ENCODE measurements around the gene GRAMD1B. TPM values are rescaled to one million over a fixed set of nuclear protein-coding genes. Genes with fewer than 3 reads are reported as not detected.

Gene GRAMD1B
- total RNA-seq, 2 experiments from 2014 or later, result 30.3 to 36.2 TPM

DNA sequence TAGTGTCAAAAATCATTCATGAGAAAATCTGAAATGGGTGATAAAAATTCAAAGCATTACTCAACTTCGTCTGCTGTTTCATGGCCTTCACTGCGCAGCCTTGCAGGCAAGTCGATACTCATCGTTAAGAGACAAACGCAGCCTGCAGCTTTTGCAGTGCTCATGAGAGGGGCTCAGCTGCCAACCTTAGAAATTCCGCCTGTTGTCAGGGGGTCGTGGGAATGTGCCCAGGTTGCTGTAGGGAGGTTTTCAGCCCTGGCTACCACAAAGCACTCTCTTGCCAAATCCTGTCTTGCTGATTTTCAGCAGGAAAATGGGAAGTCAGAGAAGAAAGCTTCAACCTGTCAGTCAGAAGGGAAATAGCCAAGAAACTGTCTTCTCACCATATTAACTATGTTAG is 25.4 kb upstream of the GRAMD1B start:
- Mint-ChIP-seq H3K27ac (peak overlapping the region; percentile 44), H3K9me3 (no peaks in the 10 kb centered on the region), H3K4me1 (peaks cover 31% of the 10 kb centered on the region), H3K27me3 (no peaks in the 10 kb centered on the region), H3K4me3 (no peak overlapping the region), H3K36me3 (peaks cover 1% of the 10 kb centered on the region)
- ATAC-seq (ENCODE audit: low read depth) (no peak), DNase-seq (no peak)
- POLR2A ChIA-PET, result no interaction called here

DNA sequence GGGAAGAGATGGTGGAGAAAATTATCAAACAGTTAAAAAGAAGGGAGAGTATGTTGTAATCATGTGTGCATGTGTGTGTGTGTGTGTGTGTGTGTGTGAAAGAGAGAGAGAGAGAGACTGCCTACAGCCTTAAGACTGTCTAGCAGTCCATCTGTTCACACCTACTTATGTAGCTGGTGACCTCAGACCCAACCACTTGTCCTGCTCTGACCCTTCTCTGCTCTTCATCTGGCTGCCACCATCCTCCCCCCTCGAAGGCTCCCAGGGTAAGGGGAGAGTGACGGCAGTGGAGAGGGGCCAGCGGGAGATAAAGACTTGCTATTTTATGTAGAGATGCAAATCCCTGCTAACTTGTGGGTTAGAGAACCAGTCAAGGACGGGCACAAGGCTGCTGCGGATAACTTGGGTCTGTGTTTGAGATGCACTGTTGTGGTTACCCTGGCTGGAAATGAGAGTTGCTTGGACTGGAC is 24.9 kb upstream of the GRAMD1B start:
- POLR2A ChIA-PET, result no interaction called here
- H3K27ac Mint-ChIP-seq, result peak overlapping the region; percentile 44
- DNase-seq, result no peak
- H3K27me3 Mint-ChIP-seq, result no peaks in the 10 kb centered on the region
- no peak overlapping the region for H3K4me3 Mint-ChIP-seq
- no peak for ATAC-seq (ENCODE audit: low read depth)
- H3K9me3 Mint-ChIP-seq, result no peaks in the 10 kb centered on the region
- peaks cover 1% of the 10 kb centered on the region for H3K36me3 Mint-ChIP-seq
- H3K4me1 Mint-ChIP-seq, result peaks cover 34% of the 10 kb centered on the region

DNA sequence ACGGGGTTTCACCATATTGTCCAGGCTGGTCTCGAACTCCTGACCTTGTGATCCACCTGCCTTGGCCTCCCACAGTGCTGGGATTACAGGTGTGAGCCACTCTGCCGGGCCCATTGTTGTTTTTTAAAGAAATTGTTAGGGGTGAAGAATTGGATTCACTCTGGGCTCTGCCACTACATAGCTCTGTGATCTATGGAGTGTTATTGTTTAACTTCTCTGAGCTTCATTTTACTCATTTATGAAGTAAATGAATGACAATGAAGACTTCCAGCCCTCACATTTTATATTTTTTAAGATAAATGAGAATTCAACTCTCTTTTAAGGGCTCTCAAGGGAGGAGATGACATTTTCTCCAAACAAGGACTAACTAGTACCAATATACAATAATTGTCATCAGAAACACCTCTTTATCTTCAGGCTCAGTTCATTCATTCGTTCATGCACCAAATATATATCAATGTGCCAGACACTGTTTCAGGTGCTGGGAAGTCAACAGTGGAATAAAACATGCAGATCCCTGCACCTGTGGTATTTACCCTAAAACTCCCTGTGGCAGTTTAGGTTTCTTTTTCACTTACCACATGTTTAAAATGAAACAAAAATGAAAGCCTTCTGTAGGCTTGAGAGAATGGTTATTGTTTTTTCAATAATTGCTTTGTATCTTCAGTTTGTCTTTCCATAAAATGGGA is 23.5 kb upstream of the GRAMD1B start:
- DNase-seq, result no peak
- POLR2A ChIA-PET, result interaction anchor here (0.6 to 1.3 kb wide), 5 partner anchors 39 to 295 kb away, joined by 3 to 10 read pairs (median 3); no protein-coding TSS in a partner anchor
- ATAC-seq (ENCODE audit: low read depth), result peak; percentile 48
- Mint-ChIP-seq H3K27ac (peak overlapping the region; percentile 75), H3K27me3 (no peaks in the 10 kb centered on the region), H3K9me3 (no peaks in the 10 kb centered on the region), H3K4me1 (peaks cover 36% of the 10 kb centered on the region), H3K4me3 (peak overlapping the region; percentile 75), H3K36me3 (peaks cover 1% of the 10 kb centered on the region)

DNA sequence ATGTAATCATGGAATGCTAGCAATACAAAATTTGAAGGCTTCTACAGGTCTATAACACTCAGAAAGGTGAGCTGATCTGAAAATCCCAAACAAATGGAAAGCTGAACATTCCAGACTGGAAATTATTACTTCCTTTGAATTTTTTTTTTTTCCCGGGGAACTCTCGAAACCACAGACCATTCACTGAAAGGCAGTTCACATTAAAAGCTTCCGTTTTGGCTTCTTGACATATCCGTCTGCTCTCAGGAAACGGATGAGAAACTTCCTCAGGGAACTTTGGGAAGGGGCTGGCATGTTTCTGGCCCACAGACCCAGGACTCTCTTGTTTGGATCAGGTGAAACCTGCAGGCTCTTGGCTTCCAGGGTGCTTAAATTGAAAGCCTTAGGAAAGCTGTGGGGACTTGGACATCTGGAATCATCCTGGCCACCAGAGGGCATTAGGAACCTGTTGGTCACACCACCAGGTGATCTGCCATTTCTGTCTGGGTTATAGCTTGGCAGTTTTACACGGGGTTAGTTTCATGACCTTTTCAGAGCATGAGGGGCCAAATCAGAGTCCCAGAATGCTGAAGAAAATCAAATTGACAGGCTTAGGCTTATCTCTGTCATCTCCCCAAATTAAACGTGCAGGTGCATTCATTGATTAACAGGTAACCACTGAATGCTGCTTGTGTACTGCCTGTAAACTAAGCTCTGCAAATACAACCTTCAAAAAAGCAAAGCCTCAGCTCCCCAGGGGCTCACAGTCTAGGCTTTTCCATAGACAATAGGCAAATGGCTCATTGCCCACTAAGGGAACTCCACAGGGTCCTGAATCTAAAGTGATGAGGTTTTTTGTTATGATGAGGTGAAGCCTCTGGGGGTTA is 22.7 kb upstream of the GRAMD1B start:
- H3K36me3 Mint-ChIP-seq, result no peaks in the 10 kb centered on the region
- H3K4me3 Mint-ChIP-seq, result peak overlapping the region; percentile 75
- peaks cover 36% of the 10 kb centered on the region for H3K4me1 Mint-ChIP-seq
- DNase-seq (peak; percentile 41), ATAC-seq (ENCODE audit: low read depth) (peak; percentile 83)
- POLR2A ChIA-PET, result interaction anchor here (0.6 to 1.3 kb wide), 6 partner anchors 15 to 102 kb away, joined by 3 to 10 read pairs (median 3); no protein-coding TSS in a partner anchor
- H3K27me3 Mint-ChIP-seq, result no peaks in the 10 kb centered on the region
- H3K9me3 Mint-ChIP-seq, result no peaks in the 10 kb centered on the region
- peak overlapping the region; percentile 31 for H3K27ac Mint-ChIP-seq

DNA sequence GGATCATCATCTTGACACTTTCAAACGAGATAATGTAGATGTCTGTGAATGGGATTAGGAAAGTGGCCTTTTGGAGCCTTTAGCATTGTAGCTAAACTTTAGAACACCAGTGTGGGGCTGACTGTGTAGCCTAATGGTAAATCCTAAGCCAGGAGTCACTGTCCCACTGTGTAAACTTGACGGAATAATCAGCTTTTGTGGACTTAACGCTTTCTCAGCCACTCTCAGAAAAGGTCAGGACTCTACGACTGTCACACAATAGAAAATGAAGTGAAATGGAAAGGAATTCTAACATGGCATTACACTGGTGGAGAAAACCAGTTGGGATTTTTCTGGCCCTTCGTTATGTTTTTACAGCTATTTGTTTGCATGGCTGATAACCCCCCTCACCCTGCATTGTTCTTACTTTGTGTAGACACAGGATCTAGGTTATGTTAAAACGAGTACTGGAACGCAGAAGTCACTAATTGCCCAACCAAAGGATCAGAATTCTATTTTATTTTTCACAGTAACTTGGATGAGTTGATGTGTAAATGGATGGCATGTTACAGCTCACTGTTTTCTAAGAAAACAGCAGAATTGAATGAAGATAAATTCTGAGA is 22.0 kb upstream of the GRAMD1B start:
- POLR2A ChIA-PET, result interaction anchor here (1.1 to 1.3 kb wide), 3 partner anchors 14 to 71 kb away, joined by 3 to 10 read pairs (median 3); no protein-coding TSS in a partner anchor
- no peak for ATAC-seq (ENCODE audit: low read depth)
- H3K27ac Mint-ChIP-seq, result no peak overlapping the region

DNA sequence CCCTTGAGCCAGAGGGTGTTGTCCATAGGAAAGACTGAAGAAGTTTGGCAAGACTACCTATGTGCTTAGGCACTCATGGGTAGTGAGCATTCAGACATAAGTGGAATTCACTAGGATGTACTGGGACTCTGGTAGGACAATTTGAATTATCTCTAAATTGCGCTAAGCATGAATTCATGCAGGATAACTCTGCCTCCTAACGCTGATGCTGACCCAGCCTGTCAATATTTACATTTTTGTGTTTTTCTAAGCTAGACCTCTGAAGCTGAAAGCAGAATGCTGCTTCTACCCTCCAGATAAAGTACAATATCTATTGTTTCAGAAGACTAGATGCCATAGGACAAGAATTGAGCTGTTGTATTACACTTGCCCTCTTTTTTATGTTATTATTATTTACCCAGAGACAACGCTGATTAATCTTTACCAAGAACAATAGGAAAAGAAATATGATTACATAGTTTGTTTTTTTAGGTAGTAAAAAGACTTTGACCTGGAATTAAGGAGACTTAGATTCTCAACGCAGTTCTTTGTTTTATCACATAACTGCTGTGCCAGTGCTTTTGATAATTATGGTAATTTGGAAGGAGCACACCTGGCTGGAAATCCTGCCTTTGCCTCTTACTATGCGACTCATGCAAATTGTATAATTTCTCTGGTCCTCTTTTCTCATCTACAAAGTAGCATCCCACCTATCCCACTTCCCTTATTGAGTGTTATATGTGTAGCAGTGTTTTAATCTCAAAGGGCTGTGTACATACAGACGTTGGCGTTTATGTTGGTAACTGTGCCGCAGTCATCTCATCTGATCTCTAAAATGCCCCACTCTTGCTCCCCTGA is 21.2 kb upstream of the GRAMD1B start:
- Mint-ChIP-seq H3K4me1 (peaks cover 36% of the 10 kb centered on the region), H3K36me3 (no peaks in the 10 kb centered on the region), H3K4me3 (no peak overlapping the region), H3K27me3 (no peaks in the 10 kb centered on the region), H3K9me3 (no peaks in the 10 kb centered on the region), H3K27ac (no peak overlapping the region)
- ATAC-seq (ENCODE audit: low read depth) (no peak), DNase-seq (no peak)
- POLR2A ChIA-PET, result interaction anchor here (1.1 kb wide), 1 partner anchor 14 kb away, joined by 3 read pairs; no protein-coding TSS in a partner anchor

More for the DNA sequence above, 22.0 kb upstream of the GRAMD1B start:
- Mint-ChIP-seq H3K36me3 (no peaks in the 10 kb centered on the region), H3K4me3 (no peak overlapping the region), H3K9me3 (no peaks in the 10 kb centered on the region), H3K27me3 (no peaks in the 10 kb centered on the region), H3K4me1 (peaks cover 36% of the 10 kb centered on the region)
- no peak for DNase-seq

DNA sequence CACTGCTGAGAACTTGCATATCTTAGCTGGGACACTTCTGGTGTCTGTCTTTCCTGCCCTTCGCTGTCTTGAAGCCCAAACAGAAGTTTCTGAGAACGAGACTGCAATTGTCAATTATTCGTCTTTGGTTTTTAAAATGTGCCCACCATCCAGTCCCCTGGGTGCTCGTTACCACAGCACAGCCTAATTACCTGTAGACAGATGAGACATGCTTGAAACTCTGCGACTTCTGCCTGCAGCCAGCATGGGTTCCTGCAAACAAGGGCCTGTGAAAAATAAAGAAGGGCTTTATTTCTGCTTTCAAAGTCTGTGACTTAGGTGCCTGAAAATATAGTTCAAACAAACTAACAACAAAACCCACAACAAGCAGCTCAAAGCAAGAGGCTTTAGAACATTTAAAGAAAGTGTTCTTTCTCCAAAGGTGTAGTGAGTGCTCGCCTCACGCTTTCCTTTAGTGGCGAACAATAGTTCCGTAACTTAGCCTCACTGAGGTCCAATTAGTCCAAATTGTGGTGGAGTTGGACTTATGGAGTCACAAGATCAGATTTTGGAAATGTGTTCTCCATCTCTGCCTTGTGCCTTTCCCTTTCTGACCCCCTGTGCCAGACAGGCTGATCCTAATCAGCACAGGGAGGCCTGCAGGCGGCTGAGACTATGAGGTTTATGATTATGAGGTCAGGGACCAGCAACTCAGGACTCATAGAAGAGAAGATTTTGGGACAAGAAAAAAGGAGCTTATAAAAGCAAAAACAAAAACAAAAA is 20.4 kb upstream of the GRAMD1B start:
- Mint-ChIP-seq H3K27ac (no peak overlapping the region), H3K36me3 (peaks cover 4% of the 10 kb centered on the region), H3K27me3 (no peaks in the 10 kb centered on the region), H3K9me3 (no peaks in the 10 kb centered on the region), H3K4me1 (peaks cover 33% of the 10 kb centered on the region), H3K4me3 (no peak overlapping the region)
- POLR2A ChIA-PET, result no interaction called here
- DNase-seq (no peak), ATAC-seq (ENCODE audit: low read depth) (no peak)

DNA sequence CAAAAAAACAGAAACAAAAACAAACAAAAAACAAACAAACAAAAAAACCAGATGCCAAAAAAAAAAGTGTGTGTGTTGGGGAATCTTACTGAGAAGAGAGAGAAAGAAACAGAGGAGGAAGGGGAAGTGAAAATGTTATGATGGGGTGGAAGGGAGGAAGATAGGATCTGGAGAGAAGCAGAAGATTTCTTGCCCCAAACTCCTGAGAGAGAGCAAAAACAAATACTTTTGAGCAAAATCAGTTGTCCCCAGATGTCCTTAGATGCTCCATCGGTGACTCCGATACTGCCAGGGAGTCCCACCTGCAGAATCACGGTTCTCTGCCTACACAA is 19.9 kb upstream of the GRAMD1B start:
- no peaks in the 10 kb centered on the region for H3K27me3 Mint-ChIP-seq
- H3K4me3 Mint-ChIP-seq, result no peak overlapping the region
- DNase-seq (no peak), ATAC-seq (ENCODE audit: low read depth) (no peak)
- no peaks in the 10 kb centered on the region for H3K9me3 Mint-ChIP-seq
- POLR2A ChIA-PET, result no interaction called here
- peaks cover 29% of the 10 kb centered on the region for H3K4me1 Mint-ChIP-seq
- peaks cover 4% of the 10 kb centered on the region for H3K36me3 Mint-ChIP-seq
- no peak overlapping the region for H3K27ac Mint-ChIP-seq

DNA sequence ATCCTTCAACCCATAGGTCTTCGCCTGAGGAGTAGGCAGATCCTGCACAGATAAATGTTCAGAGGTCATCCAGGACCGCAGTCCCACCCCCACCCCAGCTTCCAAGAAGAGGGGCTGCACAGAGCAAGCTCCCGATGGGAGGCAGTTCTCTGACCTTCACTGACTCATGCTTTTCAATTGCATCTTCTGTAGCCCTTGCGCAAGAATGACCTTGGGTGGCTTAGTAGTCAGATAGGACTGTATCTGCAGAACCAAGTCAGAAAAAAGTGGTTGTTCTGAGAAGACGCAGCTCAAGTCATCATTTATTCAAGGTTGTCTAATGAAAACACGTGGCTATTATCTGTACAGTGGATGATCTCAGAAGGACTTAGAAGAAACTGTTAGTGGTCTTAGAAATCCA is 16.4 kb upstream of the GRAMD1B start:
- POLR2A ChIA-PET, result no interaction called here
- Mint-ChIP-seq H3K4me3 (no peak overlapping the region), H3K9me3 (no peaks in the 10 kb centered on the region), H3K4me1 (peaks cover 8% of the 10 kb centered on the region), H3K27ac (no peak overlapping the region), H3K36me3 (peaks cover 8% of the 10 kb centered on the region), H3K27me3 (peaks cover 5% of the 10 kb centered on the region)
- no peak for DNase-seq
- ATAC-seq (ENCODE audit: low read depth), result no peak

DNA sequence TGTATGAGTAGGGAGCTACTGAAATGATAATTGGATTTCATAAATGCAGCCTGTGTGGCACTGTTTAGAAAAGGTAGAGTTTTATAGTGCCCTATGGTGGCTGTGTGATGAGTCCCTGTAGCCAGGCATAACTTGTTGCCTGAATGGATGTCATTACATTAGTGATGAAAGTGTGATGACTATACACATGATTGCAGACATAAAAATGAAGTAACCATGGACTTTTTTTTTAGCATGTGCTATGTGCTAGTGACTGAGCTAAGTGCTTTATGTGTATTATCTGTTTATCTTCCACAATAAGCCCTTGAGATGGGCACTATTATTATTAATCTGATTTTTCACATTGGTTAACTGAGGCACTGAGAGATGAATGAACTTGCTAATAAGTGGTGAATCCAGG is 13.5 kb upstream of the GRAMD1B start:
- no peaks in the 10 kb centered on the region for H3K9me3 Mint-ChIP-seq
- no peak for DNase-seq
- ATAC-seq (ENCODE audit: low read depth), result no peak
- peaks cover 4% of the 10 kb centered on the region for H3K4me1 Mint-ChIP-seq
- peaks cover 5% of the 10 kb centered on the region for H3K27me3 Mint-ChIP-seq
- H3K4me3 Mint-ChIP-seq, result no peak overlapping the region
- POLR2A ChIA-PET, result no interaction called here
- peaks cover 13% of the 10 kb centered on the region for H3K36me3 Mint-ChIP-seq
- H3K27ac Mint-ChIP-seq, result no peak overlapping the region

DNA sequence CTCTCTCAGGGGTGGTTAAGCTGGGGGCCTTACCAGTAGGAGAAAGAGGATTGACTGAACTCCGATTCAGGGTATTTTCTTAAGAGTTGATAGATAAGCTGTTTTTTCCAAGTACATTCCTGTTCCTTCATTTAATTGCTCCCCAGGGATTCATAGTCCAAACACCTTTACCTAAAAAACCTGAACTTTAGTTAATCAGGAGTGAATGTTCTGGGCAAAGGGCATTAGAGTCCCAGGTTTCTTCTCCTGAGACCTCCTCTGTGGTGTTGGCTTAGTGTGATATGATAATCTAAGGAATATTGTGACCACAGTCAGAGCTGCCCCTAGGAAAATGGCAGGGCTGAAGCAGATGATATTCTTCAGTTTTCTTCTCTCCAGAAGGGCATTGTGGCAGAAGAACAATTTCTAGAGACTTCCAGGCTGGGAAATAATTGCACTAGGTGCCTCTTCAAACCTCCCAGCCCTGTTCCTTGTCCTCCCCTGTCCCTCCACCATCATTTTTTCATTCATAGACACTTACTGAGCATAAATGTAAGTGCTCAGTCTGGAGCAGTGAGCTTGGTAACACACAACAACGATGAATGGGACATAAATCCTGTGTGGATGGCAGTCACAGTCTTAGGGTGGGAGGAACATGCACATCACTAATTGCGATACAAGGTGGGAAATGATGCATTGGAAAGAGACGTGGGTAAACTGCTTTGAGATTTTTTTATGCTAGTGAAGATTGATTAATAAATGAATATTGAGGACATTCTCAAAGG is 11.5 kb upstream of the GRAMD1B start:
- no peak overlapping the region for H3K4me3 Mint-ChIP-seq
- H3K36me3 Mint-ChIP-seq, result peaks cover 20% of the 10 kb centered on the region
- peaks cover 8% of the 10 kb centered on the region for H3K4me1 Mint-ChIP-seq
- no peaks in the 10 kb centered on the region for H3K9me3 Mint-ChIP-seq
- H3K27me3 Mint-ChIP-seq, result peaks cover 8% of the 10 kb centered on the region
- POLR2A ChIA-PET, result interaction anchor here (1.2 kb wide), 1 partner anchor 59 kb away, joined by 3 read pairs; no protein-coding TSS in a partner anchor
- ATAC-seq (ENCODE audit: low read depth) (no peak), DNase-seq (no peak)
- H3K27ac Mint-ChIP-seq, result no peak overlapping the region
